Upper lobe of left lung (tissue), 6 donors: Measurements from ENCODE around the gene PNLDC1. TPM values are rescaled to one million over a fixed set of nuclear protein-coding genes. Genes with fewer than 3 reads are reported as not detected.
"Not testable (repeated sequence)": the region's sequence is repeated elsewhere in the genome, so short reads cannot be mapped to it uniquely, and the experiment has no call there.

ENCODE experiments used
- ATAC-seq, 2 donors: fragments of 200-7000 bp; cut with Tn5 transposase; one replicate each; pipeline ENCODE4 v1.9.1; 2022; ENCODE audit warnings: mild to moderate bottlenecking in 2 of 2, moderate library complexity in 2 of 2; ENCODE audit not compliant: low FRiP score in 2 of 2
- DNase-seq, 2 donors: peaks; one replicate each; pipeline ENCODE4 v3.0.0-alpha.2; 2019 to 2020
- H3K27ac ChIP-seq, 4 donors: fragments of 200-600 bp; sonication (generic); one replicate each; pipeline ENCODE4 v1.5.1; 2016 to 2019
- H3K27me3 ChIP-seq, 4 donors: fragments of 200-600 bp; sonication (generic); one replicate each; pipeline ENCODE4 v1.5.1; 2017 to 2019
- H3K36me3 ChIP-seq, 4 donors: fragments of 200-600 bp; sonication (generic); one replicate each; pipeline ENCODE4 v1.5.1; 2016 to 2019
- H3K4me1 ChIP-seq, 4 donors: fragments of 200-600 bp; sonication (generic); one replicate each; pipeline ENCODE4 v1.5.1; 2018 to 2019
- H3K4me3 ChIP-seq, 4 donors: fragments of 200-600 bp; sonication (generic); one replicate each; pipeline ENCODE4 v1.5.1; 2017 to 2019; ENCODE audit warnings: mild to moderate bottlenecking in 2 of 4, moderate library complexity in 1 of 4
- H3K9me3 ChIP-seq, 4 donors: fragments of 200-600 bp; sonication (generic); one replicate each; pipeline ENCODE4 v1.5.1; 2018 to 2019
- CTCF ChIP-seq, 6 experiments: fragments of 450-650 bp in 4 of 6; fragments of 200-600 bp in 2 of 6; sonication (generic) in 2 of 6; IDR thresholded peaks; one replicate each; pipeline ENCODE4 v1.5.1; 2016 to 2019; ENCODE audit warnings: antibody characterized with exemption in 6 of 6
- EP300 ChIP-seq, 4 donors: sonication (generic); formaldehyde crosslinking; IDR thresholded peaks; one replicate each; pipeline ENCODE4 v1.5.1; 2017; ENCODE audit warnings: antibody characterized with exemption in 4 of 4, control low read depth in 2 of 4
- POLR2A ChIP-seq, 4 donors: fragments of 450-650 bp; IDR thresholded peaks; one replicate each; pipeline ENCODE4 v1.5.1; 2016 to 2017; ENCODE audit warnings: antibody characterized with exemption in 4 of 4, mild to moderate bottlenecking in 2 of 4
- POLR2AphosphoS5 ChIP-seq, 2 donors: sonication (generic); formaldehyde crosslinking; IDR thresholded peaks; one replicate each; pipeline ENCODE4 v1.5.1; 2017; ENCODE audit warnings: antibody characterized with exemption in 2 of 2
- WGBS, 2 donors: methylation state at CpG; one replicate each; pipeline ENCODE4 v1.1.5; 2017 to 2018; 5-methylcytosine and 5-hydroxymethylcytosine counted together
- total RNA-seq, 6 donors: library from RNA; depleted of rRNA in 4 of 6; stranded (reverse); fragments of >200 nt in 4 of 6; gene quantifications; one replicate each; pipeline versions ENCODE4 v1.1.0 to v1.2.1, GENCODE V29; 2016 to 2021
- donor health status: DM: no; HTN: no; CAD: no; lungs with moderate emphysema.
- donor health status: DM: no; HTN: yes; CAD: no; lungs with severe emphysema.

Gene PNLDC1
- total RNA-seq, 6 donors from 2014 or later = 0.37 to 1.0 TPM; not detected in 4

- Histone ChIP-seq H3K27me3 (no peaks in the 10 kb centered on the region), H3K4me3 (peak within 1 kb of the TSS; percentile 82 to 98 (median 94)), H3K9me3 (no peaks in the 10 kb centered on the region), H3K4me1 (peaks cover 24 to 47% (median 36%) of the 10 kb centered on the region in 4 donors), H3K27ac (peak within 1 kb of the TSS; percentile 92 to 99 (median 94)), H3K36me3 (peaks cover 0 to 51% (median 19%) of the 10 kb centered on the region in 4 donors)
- ATAC-seq = peak; percentile 96 to 98
- TF ChIP-seq POLR2A (IDR thresholded peaks at IDR 0.05) (peak in 3 of 4 donors; percentile 20 to 64 (median 59)), CTCF (IDR thresholded peaks at IDR 0.05) (peak in 1 of 6 experiments; percentile 17), POLR2AphosphoS5 (IDR thresholded peaks at IDR 0.05) (peak; percentile 60 to 86), EP300 (IDR thresholded peaks at IDR 0.05) (no peak)
- 0 to 1% methylated on average over 32 to 51 of the region's 56 CpGs for WGBS, 2 donors
- DNase-seq = peak; percentile 90 to 96
These were observed 9.7 kb upstream of the PNLDC1 start, which contains the start of gene MRPL18 for GRCh38 chr6:159790149-159790955. TSS of gene MRPL18 (plus strand) at chr6:159790467. CDS start at chr6:159790588, 121 bp downstream.

- Histone ChIP-seq H3K27me3 (no peaks in the 10 kb centered on the region), H3K4me1 (peaks cover 24 to 51% (median 38%) of the 10 kb centered on the region in 4 donors), H3K27ac (peak overlapping the region; percentile 92 to 99 (median 94)), H3K4me3 (peak overlapping the region; percentile 82 to 95 (median 92)), H3K9me3 (no peaks in the 10 kb centered on the region), H3K36me3 (peaks cover 0 to 50% (median 18%) of the 10 kb centered on the region in 4 donors)
- ATAC-seq (no peak), DNase-seq (no peak)
- TF ChIP-seq POLR2A (IDR thresholded peaks at IDR 0.05) = no peak
- TF ChIP-seq POLR2AphosphoS5 (IDR thresholded peaks at IDR 0.05) = no peak
- TF ChIP-seq EP300 (IDR thresholded peaks at IDR 0.05) = no peak
- TF ChIP-seq CTCF (IDR thresholded peaks at IDR 0.05) = no peak
- WGBS, 2 donors = 16 to 29% methylated on average over 13 to 18 of the region's 18 CpGs
These were observed 9.0 kb upstream of the PNLDC1 start for GRCh38 chr6:159790956-159791598.

GRCh38 chr6:159794976-159795375 lies 5.1 kb upstream of the PNLDC1 start:
- Histone ChIP-seq H3K4me1 (peaks cover 16 to 30% (median 22%) of the 10 kb centered on the region in 4 donors), H3K27ac (peak overlapping the region in 2 of 4 donors; percentile 36 to 53), H3K36me3 (peaks cover 17 to 63% (median 42%) of the 10 kb centered on the region in 4 donors)
- H3K4me3 ChIP-seq, H3K9me3 ChIP-seq, DNase-seq, H3K27me3 ChIP-seq, ATAC-seq: not testable (repeated sequence)
- 56 to 75% methylated on average over 7 to 8 of the region's 8 CpGs for WGBS, 2 donors

- TF ChIP-seq POLR2AphosphoS5 (IDR thresholded peaks at IDR 0.05) = no peak
- no peak for TF ChIP-seq CTCF (IDR thresholded peaks at IDR 0.05)
- TF ChIP-seq EP300 (IDR thresholded peaks at IDR 0.05) = no peak
- no peak for TF ChIP-seq POLR2A (IDR thresholded peaks at IDR 0.05)
- no peak overlapping the region for H3K27ac ChIP-seq
- no peak for ATAC-seq
These were observed 2.5 kb upstream of the PNLDC1 start for GRCh38 chr6:159797554-159797953.

GRCh38 chr6:159801935-159802334 lies 1.9 kb downstream of the PNLDC1 start:
- Histone ChIP-seq H3K4me1 (peaks cover 0 to 4% (median 0%) of the 10 kb centered on the region in 4 donors), H3K4me3 (no peak overlapping the region), H3K27ac (no peak overlapping the region), H3K9me3 (no peaks in the 10 kb centered on the region), H3K36me3 (peaks cover 17 to 31% (median 29%) of the 10 kb centered on the region in 4 donors), H3K27me3 (no peaks in the 10 kb centered on the region)
- no peak for TF ChIP-seq EP300 (IDR thresholded peaks at IDR 0.05)
- no peak for TF ChIP-seq CTCF (IDR thresholded peaks at IDR 0.05)
- no peak for TF ChIP-seq POLR2AphosphoS5 (IDR thresholded peaks at IDR 0.05)
- no peak for TF ChIP-seq POLR2A (IDR thresholded peaks at IDR 0.05)
- ATAC-seq (no peak), DNase-seq (no peak)
- 76 to 77% methylated on average over 8 of the region's 8 CpGs for WGBS, 2 donors

More at GRCh38 chr6:159797554-159797953, 2.5 kb upstream of the PNLDC1 start:
- Histone ChIP-seq H3K4me3 (no peak overlapping the region), H3K36me3 (peaks cover 17 to 61% (median 43%) of the 10 kb centered on the region in 4 donors), H3K27me3 (no peaks in the 10 kb centered on the region), H3K9me3 (no peaks in the 10 kb centered on the region), H3K4me1 (peaks cover 0 to 12% (median 7%) of the 10 kb centered on the region in 4 donors)
- 0 to 90% methylated on average over 1 of the region's 1 CpG for WGBS, 2 donors
- no peak for DNase-seq
